ENCODE data around the gene TNRC6B. TPM values are rescaled to one million over a fixed set of nuclear protein-coding genes. Genes with fewer than 3 reads are reported as not detected.

Gene TNRC6B
- total RNA-seq, 4 donors from 2014 or later, result 32.6 to 37.1 (median 36.7) TPM

DNA sequence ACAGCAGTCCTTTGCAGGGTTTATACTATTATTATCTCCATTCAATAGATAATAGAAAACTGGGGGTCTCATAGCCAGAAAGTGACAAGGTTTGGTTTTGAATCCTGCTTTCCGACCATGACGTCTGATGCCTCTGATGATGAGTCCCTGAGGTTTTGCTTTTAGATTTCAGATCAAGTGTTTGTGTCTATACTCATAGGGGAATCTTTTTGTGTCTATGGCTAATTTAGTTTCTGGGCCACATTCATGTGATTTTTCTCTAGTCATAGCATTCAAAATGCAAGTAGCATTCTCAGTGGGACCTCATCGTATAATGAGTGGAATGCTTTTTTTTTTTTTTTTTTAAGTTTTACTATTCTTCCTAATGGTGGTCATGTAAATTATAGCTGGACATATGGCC, 72.9 kb downstream of the TNRC6B start:
- TF ChIP-seq, protein P1, sequence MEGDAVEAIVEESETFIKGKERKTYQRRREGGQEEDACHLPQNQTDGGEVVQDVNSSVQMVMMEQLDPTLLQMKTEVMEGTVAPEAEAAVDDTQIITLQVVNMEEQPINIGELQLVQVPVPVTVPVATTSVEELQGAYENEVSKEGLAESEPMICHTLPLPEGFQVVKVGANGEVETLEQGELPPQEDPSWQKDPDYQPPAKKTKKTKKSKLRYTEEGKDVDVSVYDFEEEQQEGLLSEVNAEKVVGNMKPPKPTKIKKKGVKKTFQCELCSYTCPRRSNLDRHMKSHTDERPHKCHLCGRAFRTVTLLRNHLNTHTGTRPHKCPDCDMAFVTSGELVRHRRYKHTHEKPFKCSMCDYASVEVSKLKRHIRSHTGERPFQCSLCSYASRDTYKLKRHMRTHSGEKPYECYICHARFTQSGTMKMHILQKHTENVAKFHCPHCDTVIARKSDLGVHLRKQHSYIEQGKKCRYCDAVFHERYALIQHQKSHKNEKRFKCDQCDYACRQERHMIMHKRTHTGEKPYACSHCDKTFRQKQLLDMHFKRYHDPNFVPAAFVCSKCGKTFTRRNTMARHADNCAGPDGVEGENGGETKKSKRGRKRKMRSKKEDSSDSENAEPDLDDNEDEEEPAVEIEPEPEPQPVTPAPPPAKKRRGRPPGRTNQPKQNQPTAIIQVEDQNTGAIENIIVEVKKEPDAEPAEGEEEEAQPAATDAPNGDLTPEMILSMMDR (IDR thresholded peaks at IDR 0.05; ENCODE audit: low read depth), result no peak

GRCh38 chr22:40251106-40251505, 73.4 kb downstream of the TNRC6B start:
- TF ChIP-seq, protein P1 (IDR thresholded peaks at IDR 0.05; ENCODE audit: low read depth), result no peak

DNA sequence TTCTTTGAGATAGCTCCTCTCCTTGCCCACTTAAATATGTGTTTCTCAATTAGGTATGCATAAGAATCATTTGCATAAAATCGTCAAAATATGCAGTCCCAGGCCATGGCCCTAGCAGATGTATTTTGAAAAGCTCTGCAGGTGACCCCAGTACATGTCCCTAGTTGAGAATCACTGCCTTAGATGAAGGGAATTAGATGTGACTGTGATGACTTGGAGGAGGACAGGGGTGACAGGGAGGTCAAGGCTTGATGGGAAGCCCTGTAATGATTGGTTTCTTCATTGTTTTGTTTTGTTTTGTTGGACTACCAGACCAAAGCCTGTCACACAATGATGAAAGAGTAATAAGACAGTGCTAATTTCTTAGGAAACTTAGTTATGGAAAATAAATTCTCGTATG, 74.4 kb downstream of the TNRC6B start:
- TF ChIP-seq, protein P1 (IDR thresholded peaks at IDR 0.05; ENCODE audit: low read depth), result no peak

DNA sequence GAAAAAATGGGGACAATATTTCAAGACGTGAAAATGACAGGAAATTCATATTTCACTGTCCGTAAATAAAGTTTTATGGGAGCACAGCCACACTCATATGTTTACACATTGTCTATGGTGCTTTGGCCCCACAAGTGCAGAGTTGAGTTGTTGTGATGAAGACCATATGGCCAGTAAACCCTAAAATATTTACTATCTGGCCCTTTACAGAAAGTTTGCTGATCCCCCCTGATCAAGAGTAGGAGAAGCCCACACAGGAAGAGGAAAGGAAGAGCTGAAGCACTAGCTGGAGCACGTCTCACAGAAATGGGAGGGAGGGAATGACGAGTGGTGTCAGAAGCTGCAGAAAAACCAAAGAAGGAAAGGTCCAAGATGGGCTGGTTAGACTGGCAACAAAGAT, 78.8 kb downstream of the TNRC6B start:
- TF ChIP-seq, protein P1 (IDR thresholded peaks at IDR 0.05; ENCODE audit: low read depth), result no peak

- TF ChIP-seq, protein P1 (IDR thresholded peaks at IDR 0.05; ENCODE audit: low read depth), result no peak
Observed at GRCh38 chr22:40258017-40258416, 80.3 kb downstream of the TNRC6B start.

DNA sequence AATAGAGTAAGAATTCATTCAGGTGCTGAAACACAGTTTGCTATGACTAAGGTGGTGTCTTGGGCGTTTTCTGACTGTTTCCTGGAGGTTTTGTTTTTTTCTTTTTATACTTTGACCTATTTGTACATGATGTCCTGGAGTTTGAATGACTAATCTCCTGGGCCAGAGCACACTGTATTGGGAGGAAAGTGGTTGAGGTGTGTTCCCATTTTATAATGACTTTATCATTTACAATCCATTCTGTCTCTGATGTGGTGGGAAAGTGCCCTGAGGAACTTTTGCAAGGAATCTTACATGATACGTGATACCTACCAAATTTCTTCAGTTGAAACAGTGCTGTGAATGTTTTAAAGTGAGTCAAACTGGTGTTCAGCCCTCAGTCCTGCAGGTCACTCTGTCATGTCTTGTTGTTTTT, 80.8 kb downstream of the TNRC6B start:
- TF ChIP-seq, protein P1 (IDR thresholded peaks at IDR 0.05; ENCODE audit: low read depth), result no peak

DNA sequence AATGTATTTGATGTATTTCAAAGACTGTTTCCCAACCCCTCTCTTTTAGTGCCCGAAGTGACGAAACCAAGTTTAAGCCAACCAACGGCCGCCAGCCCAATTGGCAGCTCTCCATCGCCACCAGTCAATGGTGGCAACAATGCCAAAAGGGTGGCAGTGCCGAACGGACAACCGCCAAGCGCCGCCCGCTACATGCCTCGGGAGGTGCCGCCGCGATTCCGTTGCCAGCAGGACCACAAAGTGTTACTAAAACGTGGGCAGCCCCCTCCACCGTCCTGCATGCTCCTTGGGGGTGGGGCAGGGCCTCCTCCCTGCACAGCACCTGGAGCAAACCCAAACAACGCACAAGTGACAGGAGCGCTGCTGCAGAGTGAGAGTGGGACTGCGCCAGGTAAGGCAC, 84.1 kb downstream of the TNRC6B start:
- TF ChIP-seq, protein P1 (IDR thresholded peaks at IDR 0.05; ENCODE audit: low read depth), result no peak
